Glutamatergic neuron (in vitro differentiated cells): ENCODE measurements around the gene CUEDC1. TPM values are rescaled to one million over a fixed set of nuclear protein-coding genes. Genes with fewer than 3 reads are reported as not detected.

Source experiments
- DNase-seq: peaks from one replicate; pipeline ENCODE4 v3.0.0; 2022
- H3K27ac Mint-ChIP-seq: one replicate; pipeline ENCODE4 v1.8.0; 2020; ENCODE audit warnings: mild to moderate bottlenecking, mixed read lengths, inconsistent platforms; ENCODE audit not compliant: unreplicated experiment
- H3K27me3 Mint-ChIP-seq: one replicate; pipeline ENCODE4 v1.8.0; 2020; ENCODE audit warnings: mild to moderate bottlenecking, moderate library complexity, mixed read lengths, inconsistent platforms; ENCODE audit not compliant: unreplicated experiment
- H3K36me3 Mint-ChIP-seq: one replicate; pipeline ENCODE4 v1.8.0; 2020; ENCODE audit warnings: mild to moderate bottlenecking, mixed read lengths, inconsistent platforms; ENCODE audit not compliant: unreplicated experiment
- H3K4me1 Mint-ChIP-seq: one replicate; pipeline ENCODE4 v1.8.0; 2020; ENCODE audit warnings: mild to moderate bottlenecking, low read depth, mixed read lengths, inconsistent platforms; ENCODE audit not compliant: unreplicated experiment
- H3K4me3 Mint-ChIP-seq: one replicate; pipeline ENCODE4 v1.8.0; 2020; ENCODE audit warnings: mild to moderate bottlenecking, mixed read lengths, inconsistent platforms; ENCODE audit not compliant: unreplicated experiment
- H3K9me3 Mint-ChIP-seq: one replicate; pipeline ENCODE4 v1.8.0; 2020; ENCODE audit warnings: mild to moderate bottlenecking, moderate library complexity, mixed read lengths, inconsistent platforms; ENCODE audit not compliant: unreplicated experiment
- CTCF ChIP-seq: fragments of 200-600 bp; sonication (generic); IDR thresholded peaks from one replicate; pipeline ENCODE4 v1.5.0; 2021; ENCODE audit not compliant: partially characterized antibody, unreplicated experiment
- total RNA-seq: library from RNA; stranded (reverse); fragmentation: NEBNext Ultra II Directional; extraction: Animal tissue kit (Norgen Biotek cat#: 25700); gene quantifications from one replicate; pipeline ENCODE4 v1.2.1, GENCODE V29; 2021; ENCODE audit not compliant: unreplicated experiment

The CUEDC1 gene
- total RNA-seq, 1 donor from 2014 or later = 22.9 TPM

- DNase-seq = no peak
- no peak overlapping the region for H3K4me3 Mint-ChIP-seq
- H3K36me3 Mint-ChIP-seq = no peaks in the 10 kb centered on the region
- peaks cover 2% of the 10 kb centered on the region for H3K27me3 Mint-ChIP-seq
- H3K4me1 Mint-ChIP-seq = peaks cover 23% of the 10 kb centered on the region
- H3K9me3 Mint-ChIP-seq = peaks cover 5% of the 10 kb centered on the region
- no peak for TF ChIP-seq CTCF
- H3K27ac Mint-ChIP-seq = peak overlapping the region; percentile 63
These were observed 48.3 kb downstream of the CUEDC1 start for GRCh38 chr17:57906910-57907309.

- Mint-ChIP-seq H3K36me3 (no peaks in the 10 kb centered on the region), H3K27me3 (peaks cover 2% of the 10 kb centered on the region), H3K27ac (no peak overlapping the region), H3K9me3 (peaks cover 5% of the 10 kb centered on the region), H3K4me1 (peaks cover 20% of the 10 kb centered on the region), H3K4me3 (no peak overlapping the region)
- no peak for DNase-seq
- no peak for TF ChIP-seq CTCF
These were observed 49.2 kb downstream of the CUEDC1 start for GRCh38 chr17:57905875-57906455.

- Mint-ChIP-seq H3K27me3 (peaks cover 2% of the 10 kb centered on the region), H3K9me3 (peaks cover 9% of the 10 kb centered on the region), H3K4me1 (peaks cover 23% of the 10 kb centered on the region), H3K4me3 (no peak overlapping the region), H3K36me3 (no peaks in the 10 kb centered on the region), H3K27ac (no peak overlapping the region)
- no peak for TF ChIP-seq CTCF
- no peak for DNase-seq
These were observed 51.3 kb downstream of the CUEDC1 start for GRCh38 chr17:57903961-57904360.

GRCh38 chr17:57902800-57903759, 52.1 kb downstream of the CUEDC1 start:
- no peak overlapping the region for H3K4me3 Mint-ChIP-seq
- no peaks in the 10 kb centered on the region for H3K36me3 Mint-ChIP-seq
- no peak for TF ChIP-seq CTCF
- H3K27me3 Mint-ChIP-seq = peaks cover 3% of the 10 kb centered on the region
- DNase-seq = no peak
- H3K27ac Mint-ChIP-seq = no peak overlapping the region
- H3K9me3 Mint-ChIP-seq = peaks cover 9% of the 10 kb centered on the region
- H3K4me1 Mint-ChIP-seq = peaks cover 29% of the 10 kb centered on the region

- Mint-ChIP-seq H3K27ac (no peak overlapping the region), H3K9me3 (peaks cover 9% of the 10 kb centered on the region), H3K36me3 (no peaks in the 10 kb centered on the region), H3K4me1 (peaks cover 30% of the 10 kb centered on the region), H3K27me3 (peaks cover 4% of the 10 kb centered on the region), H3K4me3 (no peak overlapping the region)
- no peak for DNase-seq
- TF ChIP-seq CTCF = no peak
These were observed 53.0 kb downstream of the CUEDC1 start for GRCh38 chr17:57902117-57902799.
